ENCODE measurements around the gene TTLL7.
"Not testable (repeated sequence)": the region's sequence is repeated elsewhere in the genome, so short reads cannot be mapped to it uniquely, and the experiment has no call there.

TTLL7 gene

GRCh38 chr1:83932693-83933092 lies 66.2 kb downstream of the TTLL7 start:
- DNase-seq (ENCODE audit: low read depth in 1 of 2, low spot score in 1 of 2) = no peak

DNA sequence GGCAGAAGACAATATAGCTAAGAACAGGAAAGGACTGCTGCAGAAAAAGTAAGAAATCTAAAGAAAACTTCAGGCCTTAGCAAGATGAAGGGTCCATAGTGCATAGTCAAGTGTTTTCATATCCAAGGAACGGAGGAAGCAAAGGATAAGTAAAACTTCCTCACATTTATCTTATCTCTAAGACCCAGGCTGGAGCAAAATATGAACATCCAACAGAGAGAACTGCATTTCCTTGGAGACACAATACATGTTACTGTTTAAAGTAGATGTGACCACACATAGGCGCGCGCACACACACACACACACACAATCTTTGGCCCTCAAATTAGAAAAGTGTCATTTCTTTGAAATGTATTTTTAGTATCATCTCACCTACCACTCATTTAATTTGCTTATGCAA lies 66.7 kb downstream of the TTLL7 start:
- no peak for DNase-seq (ENCODE audit: low read depth in 1 of 2, low spot score in 1 of 2)

GRCh38 chr1:83931658-83932253 lies 67.2 kb downstream of the TTLL7 start:
- peak in 1 of 2 donors; percentile 10 for DNase-seq (ENCODE audit: low read depth in 1 of 2, low spot score in 1 of 2)

GRCh38 chr1:83929184-83929583 lies 69.7 kb downstream of the TTLL7 start:
- DNase-seq (ENCODE audit: low read depth in 1 of 2, low spot score in 1 of 2) = no peak

DNA sequence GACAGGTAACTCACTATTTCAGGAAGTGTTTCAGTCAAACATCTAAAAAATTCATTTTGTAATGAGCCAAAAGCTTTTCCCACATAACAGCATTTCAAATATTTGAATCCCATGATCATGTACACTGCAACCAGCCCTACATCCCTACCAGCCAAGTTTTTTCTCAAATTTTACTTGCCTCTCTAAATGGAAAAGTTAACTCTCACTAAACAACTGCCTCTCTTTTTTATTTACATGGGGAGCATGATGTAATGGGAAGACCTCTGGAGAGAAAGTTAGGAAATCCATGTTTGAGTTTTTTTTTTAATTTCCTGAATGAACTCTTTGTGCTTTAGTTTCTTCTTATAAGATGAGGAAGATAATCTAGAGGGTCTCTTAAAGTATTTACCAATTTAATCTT lies 70.5 kb downstream of the TTLL7 start:
- DNase-seq (ENCODE audit: low read depth in 1 of 2, low spot score in 1 of 2) = no peak

- DNase-seq (ENCODE audit: low read depth in 1 of 2, low spot score in 1 of 2) = no peak
Observed at GRCh38 chr1:83927701-83928100, 71.2 kb downstream of the TTLL7 start.

DNA sequence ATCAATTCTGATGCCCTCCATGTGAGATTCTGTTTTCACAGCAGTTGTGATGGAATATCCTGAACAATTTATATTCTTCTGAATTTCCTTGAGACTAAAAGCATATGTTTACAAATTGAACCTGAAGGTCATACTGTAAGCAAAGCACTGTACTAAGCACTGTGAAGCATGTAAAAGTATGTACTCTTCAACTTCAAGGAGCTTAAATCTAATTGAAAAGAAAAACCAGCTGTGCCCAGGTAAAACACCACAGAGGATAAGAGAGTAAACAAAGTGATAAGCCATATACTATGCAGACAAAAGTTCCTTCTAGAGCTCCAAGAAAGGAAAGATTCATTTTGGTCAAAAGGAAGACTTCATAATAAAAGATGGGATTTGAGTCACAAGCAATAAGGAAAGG lies 71.9 kb downstream of the TTLL7 start:
- DNase-seq (ENCODE audit: low read depth in 1 of 2, low spot score in 1 of 2) = no peak

GRCh38 chr1:83923553-83923952 lies 75.4 kb downstream of the TTLL7 start:
- DNase-seq (ENCODE audit: low read depth in 1 of 2, low spot score in 1 of 2) = no peak

GRCh38 chr1:83922431-83922830 lies 76.5 kb downstream of the TTLL7 start:
- no peak for DNase-seq (ENCODE audit: low read depth in 1 of 2, low spot score in 1 of 2)

DNA sequence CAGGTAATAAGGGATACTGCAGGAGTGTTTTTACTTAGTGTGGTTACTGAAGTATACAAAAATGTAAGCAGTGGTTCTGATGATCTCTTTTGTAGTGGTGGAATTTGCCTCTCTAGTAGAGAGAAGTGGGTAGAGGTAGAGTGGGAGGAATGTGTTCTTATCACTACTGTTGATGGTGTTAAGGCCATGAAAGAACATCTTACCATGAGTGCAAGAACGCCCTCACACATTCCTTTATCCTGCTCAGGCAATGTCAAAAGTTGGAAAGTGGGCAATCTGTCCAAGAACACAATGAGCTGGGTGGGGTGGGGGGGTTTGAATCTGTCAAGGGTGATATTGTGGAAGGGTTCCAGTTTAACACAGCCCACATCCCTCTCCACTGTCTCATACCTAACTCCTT lies 78.6 kb downstream of the TTLL7 start:
- no peak for DNase-seq (ENCODE audit: low read depth in 1 of 2, low spot score in 1 of 2)

- DNase-seq (ENCODE audit: low read depth in 1 of 2, low spot score in 1 of 2) = no peak
Observed at GRCh38 chr1:83919872-83920271, 79.1 kb downstream of the TTLL7 start.

DNA sequence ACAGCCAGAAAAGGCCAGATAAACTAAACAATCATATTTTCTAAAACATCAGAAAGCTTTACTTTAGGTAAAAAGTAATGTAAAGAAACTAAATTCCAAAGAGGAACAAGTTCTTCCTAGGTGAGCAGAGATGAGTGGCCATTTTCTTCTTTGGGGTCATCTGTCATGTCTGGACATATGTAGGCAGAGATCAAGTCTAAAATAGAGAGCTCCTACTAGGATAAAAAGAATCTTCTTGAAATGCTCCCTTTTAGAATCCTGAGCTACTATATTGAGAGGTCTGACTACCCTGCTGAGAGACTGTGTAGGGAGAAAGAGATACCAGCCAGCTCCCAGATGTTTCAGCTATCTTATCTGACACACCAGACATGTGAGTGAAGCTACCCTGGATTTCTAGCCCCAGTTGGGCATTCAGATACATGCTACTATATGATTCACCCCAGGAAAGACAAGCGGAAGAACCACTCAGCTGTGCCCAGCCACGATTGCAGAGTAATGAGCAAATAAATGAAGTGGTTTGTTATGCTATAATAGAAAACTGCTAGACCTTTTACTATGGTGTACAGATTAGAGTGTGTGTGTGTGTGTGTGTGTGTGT lies 80.1 kb downstream of the TTLL7 start:
- DNase-seq (ENCODE audit: low read depth in 1 of 2, low spot score in 1 of 2) = no peak

DNA sequence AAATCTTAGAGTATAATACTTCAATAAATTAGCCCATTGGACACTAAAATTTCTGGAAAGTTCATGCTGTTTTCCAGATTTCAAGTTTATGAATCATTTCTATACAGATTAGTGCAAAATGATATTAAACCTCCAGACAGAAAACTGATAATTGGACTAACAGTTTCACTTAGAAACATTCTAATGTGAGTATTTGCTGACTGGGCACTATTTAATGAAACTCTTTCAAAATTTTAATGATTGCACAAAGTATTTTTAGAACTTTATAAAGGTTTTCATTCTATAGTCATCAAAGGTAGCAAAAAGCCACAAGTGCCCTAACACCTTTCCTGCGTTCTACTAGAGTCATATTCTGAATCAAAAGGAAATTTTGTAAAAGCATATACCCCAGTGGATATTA lies 81.0 kb downstream of the TTLL7 start:
- DNase-seq (ENCODE audit: low read depth in 1 of 2, low spot score in 1 of 2) = no peak

- DNase-seq (ENCODE audit: low read depth in 1 of 2, low spot score in 1 of 2) = not testable (repeated sequence)
Observed at GRCh38 chr1:83916094-83916493, 82.8 kb downstream of the TTLL7 start.

- no peak for DNase-seq (ENCODE audit: low read depth in 1 of 2, low spot score in 1 of 2)
Observed at GRCh38 chr1:83912876-83913275, 86.1 kb downstream of the TTLL7 start.

- no peak for DNase-seq (ENCODE audit: low read depth in 1 of 2, low spot score in 1 of 2)
Observed at GRCh38 chr1:83910461-83910860, 88.5 kb downstream of the TTLL7 start.

DNA sequence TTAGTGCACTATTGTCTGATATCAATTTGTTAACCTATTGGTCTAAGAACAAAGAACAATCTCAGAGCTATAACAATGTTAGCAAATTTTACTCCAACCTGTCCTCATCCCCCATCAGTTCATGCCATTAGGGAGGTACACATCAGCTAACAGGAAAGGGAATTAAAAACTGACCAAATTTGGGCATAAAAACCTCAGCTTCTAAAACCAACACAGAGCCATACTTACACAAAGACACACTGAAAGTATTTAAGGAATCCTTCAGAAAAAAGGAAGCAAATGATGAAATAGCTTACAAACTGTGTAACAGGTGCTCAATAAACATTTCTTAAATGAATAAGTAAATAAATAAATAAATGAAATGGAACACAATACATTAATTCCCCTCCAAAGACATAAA lies 89.2 kb downstream of the TTLL7 start:
- no peak for DNase-seq (ENCODE audit: low read depth in 1 of 2, low spot score in 1 of 2)

DNA sequence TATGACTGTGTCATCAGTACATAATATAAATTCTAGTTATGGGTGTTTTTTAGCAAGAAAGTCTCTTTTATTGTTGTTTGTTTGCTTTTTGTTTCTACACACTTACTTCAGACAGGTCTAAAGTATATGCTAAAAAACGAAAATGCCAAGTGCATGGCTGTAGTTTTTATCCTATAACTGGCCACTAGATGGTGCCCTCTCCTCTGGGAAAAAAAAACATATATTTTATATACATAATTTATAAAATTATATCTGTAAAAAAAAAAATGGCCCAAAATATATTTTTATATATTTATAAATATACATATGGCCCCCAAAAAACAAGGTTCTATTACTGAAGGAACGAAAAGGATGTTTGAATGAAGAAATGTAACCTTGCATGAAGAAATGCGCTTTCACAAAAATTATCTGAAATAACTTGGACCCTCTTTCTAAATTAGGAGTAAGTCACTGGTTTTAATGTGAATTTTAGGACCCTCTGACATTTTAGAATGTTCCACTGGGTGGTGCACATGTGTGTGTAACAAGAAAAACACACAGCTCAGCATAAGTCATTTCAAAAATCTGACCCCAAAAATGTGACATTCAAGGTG lies 93.5 kb downstream of the TTLL7 start:
- no peak for DNase-seq (ENCODE audit: low read depth in 1 of 2, low spot score in 1 of 2)

DNA sequence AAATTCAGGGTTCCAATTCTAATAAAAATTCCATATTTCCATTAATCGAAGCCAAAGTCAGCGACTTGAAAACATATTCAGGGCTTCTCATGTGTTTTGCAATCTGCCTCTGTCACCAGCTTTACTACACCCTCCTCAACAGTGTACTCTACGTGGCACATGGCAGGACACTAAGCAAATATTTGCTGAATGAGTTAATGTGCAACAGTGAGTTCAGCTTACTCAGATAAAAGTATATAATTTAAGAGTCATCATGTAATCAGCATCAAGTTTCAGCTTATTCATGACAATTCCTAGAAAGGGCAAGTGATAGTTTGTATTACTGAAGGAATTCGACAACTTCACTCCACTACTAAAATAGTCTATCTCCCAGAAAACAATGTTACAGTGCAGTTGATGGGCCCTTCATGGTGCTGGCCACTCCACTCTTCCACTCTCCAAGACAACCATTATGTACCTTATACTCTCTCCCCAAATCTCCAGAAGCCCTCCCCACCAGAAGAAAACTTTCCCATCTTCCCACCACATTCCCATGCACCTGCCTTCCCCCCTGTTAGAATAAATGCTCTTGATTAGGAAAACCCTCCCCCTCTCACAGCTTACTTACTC lies 97.3 kb downstream of the TTLL7 start:
- DNase-seq (ENCODE audit: low read depth in 1 of 2, low spot score in 1 of 2) = no peak

- no peak for DNase-seq (ENCODE audit: low read depth in 1 of 2, low spot score in 1 of 2)
Observed at GRCh38 chr1:83900524-83900923, 98.4 kb downstream of the TTLL7 start.

DNA sequence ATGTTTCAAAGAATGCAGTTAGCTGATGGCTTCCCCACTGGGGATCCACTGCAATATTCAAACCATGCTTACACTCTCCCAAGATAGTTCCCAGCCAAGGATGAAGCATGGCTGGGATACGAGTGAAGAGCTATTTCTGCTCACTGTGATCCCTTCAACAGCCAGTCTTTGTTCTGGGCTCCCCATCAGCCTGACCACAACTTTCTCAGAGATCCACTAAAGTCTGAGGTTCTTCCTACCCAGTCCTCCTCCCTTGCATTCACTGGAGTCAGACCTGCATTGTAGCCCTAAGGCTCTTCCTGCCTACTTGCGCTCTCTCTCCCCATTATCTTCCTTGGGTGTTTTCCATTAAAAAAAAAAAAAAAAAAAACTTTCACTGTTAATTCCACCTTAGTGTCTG lies 101.4 kb downstream of the TTLL7 start:
- DNase-seq (ENCODE audit: low read depth in 1 of 2, low spot score in 1 of 2) = no peak

- DNase-seq (ENCODE audit: low read depth in 1 of 2, low spot score in 1 of 2) = no peak
Observed at GRCh38 chr1:83896299-83896698, 102.6 kb downstream of the TTLL7 start.

GRCh38 chr1:83889707-83890106 lies 109.2 kb downstream of the TTLL7 start:
- no peak for DNase-seq (ENCODE audit: low read depth in 1 of 2, low spot score in 1 of 2)
